HG03139 (cell line): ENCODE data around the gene B4GALNT3.
"Not testable (repeated sequence)": the region's sequence is repeated elsewhere in the genome, so short reads cannot be mapped to it uniquely, and the experiment has no call there.

Experiments
- ATAC-seq: cut with Tn5 transposase; IDR thresholded peaks from one replicate; pipeline ENCODE4 v1.9.1; 2021; ENCODE audit not compliant: unreplicated experiment

The B4GALNT3 gene

GRCh38 chr12:459430-460258 is at the start of gene B4GALNT3:
Gene B4GALNT3 (plus strand): TSS chr12:459939. CDS start chr12:460377, 438 bp downstream.
- ATAC-seq: no peak

GRCh38 chr12:414859-415258 is 44.9 kb upstream of the B4GALNT3 start:
- ATAC-seq: no peak

- no peak for ATAC-seq
These were observed 41.3 kb upstream of the B4GALNT3 start for GRCh38 chr12:418432-418831.

GRCh38 chr12:422526-422925 is 37.2 kb upstream of the B4GALNT3 start:
- ATAC-seq: no peak

- not testable (repeated sequence) for ATAC-seq
These were observed 24.0 kb upstream of the B4GALNT3 start for GRCh38 chr12:435737-436136.

GRCh38 chr12:442235-442884 is 17.4 kb upstream of the B4GALNT3 start:
- no peak for ATAC-seq

GRCh38 chr12:447141-447540 is 12.6 kb upstream of the B4GALNT3 start:
- ATAC-seq: no peak

GRCh38 chr12:449203-449602 is 10.5 kb upstream of the B4GALNT3 start:
- ATAC-seq: no peak

GRCh38 chr12:450438-450837 is 9.3 kb upstream of the B4GALNT3 start:
- ATAC-seq: no peak

GRCh38 chr12:452667-453210 is 7.0 kb upstream of the B4GALNT3 start:
- ATAC-seq: no peak

GRCh38 chr12:454833-455232 is 4.9 kb upstream of the B4GALNT3 start:
- ATAC-seq: no peak

GRCh38 chr12:455821-456220 is 3.9 kb upstream of the B4GALNT3 start:
- no peak for ATAC-seq

GRCh38 chr12:457676-458075 is 2.1 kb upstream of the B4GALNT3 start:
- no peak for ATAC-seq

- ATAC-seq: no peak
These were observed 699 bp upstream of the B4GALNT3 start for GRCh38 chr12:459050-459429.

- no peak for ATAC-seq
These were observed 807 bp downstream of the B4GALNT3 start for GRCh38 chr12:460261-461230.

- no peak for ATAC-seq
These were observed 1.7 kb downstream of the B4GALNT3 start for GRCh38 chr12:461425-461824.

- no peak for ATAC-seq
These were observed 3.4 kb downstream of the B4GALNT3 start for GRCh38 chr12:462936-463705.

- no peak for ATAC-seq
These were observed 4.9 kb downstream of the B4GALNT3 start for GRCh38 chr12:464484-465267.

- no peak for ATAC-seq
These were observed 6.3 kb downstream of the B4GALNT3 start for GRCh38 chr12:466039-466438.
